ENCODE data around the gene NUCB1.

The NUCB1 gene

GRCh38 chr19:48964205-48965039, 64.3 kb downstream of the NUCB1 start:
- peak in 1 of 2 donors; percentile 41 for DNase-seq

- DNase-seq: peak; percentile 92 to 93
Measured at GRCh38 chr19:48965040-48965805, 65.1 kb downstream of the NUCB1 start, which contains the start of gene FTL. Gene FTL (plus strand): TSS chr19:48965309. CDS start chr19:48965508, 199 bp downstream.

GRCh38 chr19:48965806-48966540, 65.9 kb downstream of the NUCB1 start:
- peak; percentile 89 to 91 for DNase-seq

- DNase-seq: no peak
Measured at GRCh38 chr19:48966541-48967345, 66.6 kb downstream of the NUCB1 start.

- DNase-seq: no peak
Measured at GRCh38 chr19:48967346-48968178, 67.5 kb downstream of the NUCB1 start.

GRCh38 chr19:48968179-48968661, 68.1 kb downstream of the NUCB1 start:
- no peak for DNase-seq

GRCh38 chr19:48968813-48969218, 68.7 kb downstream of the NUCB1 start:
- DNase-seq: no peak

GRCh38 chr19:48969276-48970138, 69.4 kb downstream of the NUCB1 start:
- no peak for DNase-seq

GRCh38 chr19:48970139-48970766, 70.1 kb downstream of the NUCB1 start:
- no peak for DNase-seq

GRCh38 chr19:48970923-48971395, 70.8 kb downstream of the NUCB1 start:
- DNase-seq: peak; percentile 89 to 91
